Endothelial cell (in vitro differentiated cells): ENCODE data around the gene ISM1. TPM values are rescaled to one million over a fixed set of nuclear protein-coding genes. Genes with fewer than 3 reads are reported as not detected.

Experiments used
- DNase-seq: peaks from one replicate; pipeline ENCODE4 v3.0.0; 2021; ENCODE audit warnings: low spot score
- H3K27ac Mint-ChIP-seq: one replicate; pipeline ENCODE4 v1.8.0; 2021; ENCODE audit warnings: mixed read lengths, inconsistent platforms; ENCODE audit not compliant: unreplicated experiment
- H3K27me3 Mint-ChIP-seq: one replicate; pipeline ENCODE4 v1.8.0; 2021; ENCODE audit warnings: mild to moderate bottlenecking, moderate library complexity, mixed read lengths, inconsistent platforms; ENCODE audit not compliant: unreplicated experiment
- H3K36me3 Mint-ChIP-seq: one replicate; pipeline ENCODE4 v1.8.0; 2021; ENCODE audit warnings: mild to moderate bottlenecking, low read depth, mixed read lengths, inconsistent platforms; ENCODE audit not compliant: unreplicated experiment
- H3K4me1 Mint-ChIP-seq: one replicate; pipeline ENCODE4 v1.8.0; 2021; ENCODE audit warnings: mild to moderate bottlenecking, mixed read lengths, inconsistent platforms; ENCODE audit not compliant: unreplicated experiment
- H3K4me3 Mint-ChIP-seq: one replicate; pipeline ENCODE4 v1.8.0; 2021; ENCODE audit warnings: mild to moderate bottlenecking, mixed read lengths, inconsistent platforms; ENCODE audit not compliant: unreplicated experiment
- H3K9me3 Mint-ChIP-seq: one replicate; pipeline ENCODE4 v1.8.0; 2021; ENCODE audit warnings: mixed read lengths, inconsistent platforms; ENCODE audit not compliant: unreplicated experiment
- total RNA-seq: library from RNA; stranded (reverse); fragmentation: NEBNext Ultra II Directional; extraction: Animal tissue kit (Norgen Biotek cat#: 25700); gene quantifications from one replicate; pipeline ENCODE4 v1.2.1, GENCODE V29; 2021; ENCODE audit not compliant: unreplicated experiment
- TF ChIP-seq, protein P1 (sequence below): fragments of 200-600 bp; sonication (generic); IDR thresholded peaks from one replicate; pipeline ENCODE4 v1.5.0; 2021; ENCODE audit warnings: antibody characterized with exemption; ENCODE audit not compliant: unreplicated experiment

ISM1 gene
- total RNA-seq, 1 donor from 2014 or later = 23.8 TPM

DNA sequence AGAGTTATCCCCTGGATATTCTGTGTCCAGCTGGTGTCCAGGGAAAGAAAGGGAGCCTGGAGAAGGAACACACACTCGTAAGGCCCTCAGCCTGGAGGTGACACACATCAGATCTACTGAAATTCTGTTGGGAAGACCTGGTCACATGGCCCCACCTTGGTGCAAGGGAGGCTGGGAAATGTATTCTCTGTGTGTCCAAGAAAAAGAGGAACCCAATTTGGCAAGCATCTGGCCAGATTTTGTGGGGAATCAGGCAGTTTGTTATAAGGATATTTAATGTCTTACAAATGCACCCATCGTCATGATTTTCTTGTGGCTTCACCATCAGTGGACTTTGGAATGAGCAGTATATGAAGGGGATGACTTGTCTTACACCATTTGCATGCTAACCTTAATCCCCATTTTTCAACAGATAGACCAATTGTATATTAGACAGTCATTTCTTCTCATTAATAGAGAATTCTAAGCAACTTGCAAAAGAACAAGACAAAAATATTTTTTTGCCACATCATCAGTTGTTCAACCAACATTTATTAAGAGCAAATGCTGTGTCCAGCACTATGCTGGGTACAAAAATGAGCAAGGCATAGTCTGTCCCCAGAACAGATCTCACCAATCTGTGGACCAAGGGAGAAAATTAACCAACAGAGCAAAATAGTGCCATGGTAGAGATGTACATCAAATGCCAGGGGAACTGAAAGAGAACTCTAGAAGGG, 59.7 kb downstream of the ISM1 start:
- DNase-seq = no peak
- no peak overlapping the region for H3K27ac Mint-ChIP-seq
- H3K27me3 Mint-ChIP-seq = peaks cover 3% of the 10 kb centered on the region
- no peak overlapping the region for H3K4me3 Mint-ChIP-seq
- TF ChIP-seq, protein P1, sequence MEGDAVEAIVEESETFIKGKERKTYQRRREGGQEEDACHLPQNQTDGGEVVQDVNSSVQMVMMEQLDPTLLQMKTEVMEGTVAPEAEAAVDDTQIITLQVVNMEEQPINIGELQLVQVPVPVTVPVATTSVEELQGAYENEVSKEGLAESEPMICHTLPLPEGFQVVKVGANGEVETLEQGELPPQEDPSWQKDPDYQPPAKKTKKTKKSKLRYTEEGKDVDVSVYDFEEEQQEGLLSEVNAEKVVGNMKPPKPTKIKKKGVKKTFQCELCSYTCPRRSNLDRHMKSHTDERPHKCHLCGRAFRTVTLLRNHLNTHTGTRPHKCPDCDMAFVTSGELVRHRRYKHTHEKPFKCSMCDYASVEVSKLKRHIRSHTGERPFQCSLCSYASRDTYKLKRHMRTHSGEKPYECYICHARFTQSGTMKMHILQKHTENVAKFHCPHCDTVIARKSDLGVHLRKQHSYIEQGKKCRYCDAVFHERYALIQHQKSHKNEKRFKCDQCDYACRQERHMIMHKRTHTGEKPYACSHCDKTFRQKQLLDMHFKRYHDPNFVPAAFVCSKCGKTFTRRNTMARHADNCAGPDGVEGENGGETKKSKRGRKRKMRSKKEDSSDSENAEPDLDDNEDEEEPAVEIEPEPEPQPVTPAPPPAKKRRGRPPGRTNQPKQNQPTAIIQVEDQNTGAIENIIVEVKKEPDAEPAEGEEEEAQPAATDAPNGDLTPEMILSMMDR = no peak
- peaks cover 8% of the 10 kb centered on the region for H3K4me1 Mint-ChIP-seq
- H3K9me3 Mint-ChIP-seq = no peaks in the 10 kb centered on the region
- H3K36me3 Mint-ChIP-seq = peaks cover 34% of the 10 kb centered on the region

DNA sequence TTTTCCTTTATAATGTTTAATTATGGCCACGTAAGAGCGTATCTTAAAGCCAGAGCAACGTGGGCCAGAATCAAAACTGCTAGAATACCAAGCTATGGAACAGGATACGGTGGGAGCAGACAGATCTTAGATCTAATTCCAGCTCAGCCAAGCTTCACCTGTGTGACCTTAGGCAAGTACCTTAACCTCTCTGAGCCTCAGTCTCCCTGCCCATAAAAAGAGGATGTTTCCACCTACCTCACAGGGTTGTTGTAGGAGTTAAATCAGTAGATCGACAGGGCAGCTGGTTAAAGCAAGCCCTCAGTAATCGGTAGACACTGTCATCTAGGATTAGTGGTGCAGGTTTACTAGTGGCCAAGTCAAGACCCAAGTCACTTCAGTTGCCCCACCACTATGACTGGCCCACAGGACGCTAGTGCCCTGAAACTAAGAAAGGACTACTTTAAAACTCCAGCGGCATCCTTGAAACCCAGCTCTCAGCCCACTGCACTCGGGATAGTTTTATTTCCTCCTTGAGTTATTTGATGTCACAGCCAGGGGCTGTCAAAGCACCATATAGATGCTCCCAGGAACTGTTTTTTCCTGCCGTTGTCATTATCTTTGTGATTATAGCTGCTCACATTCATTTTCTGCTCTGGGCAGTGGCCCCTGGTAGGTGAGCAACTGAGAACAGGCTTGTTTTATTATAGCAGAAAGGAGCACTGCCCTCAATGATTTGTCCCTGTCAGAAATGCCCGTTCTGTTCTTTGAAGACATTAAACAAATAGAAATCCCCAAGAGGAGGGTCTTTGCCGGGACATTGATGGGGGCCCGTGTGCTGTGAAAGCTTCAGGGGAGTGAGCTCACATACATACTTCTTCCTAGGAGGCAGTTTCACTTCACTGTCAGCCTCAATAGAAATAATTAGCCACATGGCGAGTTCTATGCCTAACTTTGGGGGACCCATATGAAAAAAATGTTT, 63.1 kb downstream of the ISM1 start:
- TF ChIP-seq, protein P1 = no peak
- peaks cover 3% of the 10 kb centered on the region for H3K27me3 Mint-ChIP-seq
- peaks cover 8% of the 10 kb centered on the region for H3K4me1 Mint-ChIP-seq
- peaks cover 24% of the 10 kb centered on the region for H3K36me3 Mint-ChIP-seq
- H3K27ac Mint-ChIP-seq = no peak overlapping the region
- DNase-seq = no peak
- no peak overlapping the region for H3K4me3 Mint-ChIP-seq
- no peaks in the 10 kb centered on the region for H3K9me3 Mint-ChIP-seq

DNA sequence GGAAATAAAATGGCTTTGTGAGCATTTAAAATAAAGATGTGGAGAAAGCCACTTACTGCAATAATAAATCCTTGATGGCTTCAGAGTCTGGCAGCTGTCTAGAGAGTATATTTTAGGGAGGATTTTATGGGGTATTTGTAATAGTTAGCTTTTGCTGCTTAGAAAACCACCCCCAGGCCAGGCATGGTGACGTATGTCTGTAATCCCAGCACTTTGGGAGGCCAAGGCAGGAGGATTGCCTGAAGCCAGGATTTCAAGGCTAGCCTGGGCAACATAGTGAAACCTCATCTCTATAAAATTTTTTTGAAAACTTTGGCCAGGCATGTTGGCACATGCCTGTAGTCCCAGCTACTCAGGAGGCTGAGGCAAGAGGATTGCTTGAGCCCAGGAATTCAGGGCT, 63.8 kb downstream of the ISM1 start:
- H3K9me3 Mint-ChIP-seq = no peaks in the 10 kb centered on the region
- no peak overlapping the region for H3K4me3 Mint-ChIP-seq
- H3K27ac Mint-ChIP-seq = no peak overlapping the region
- peaks cover 13% of the 10 kb centered on the region for H3K4me1 Mint-ChIP-seq
- peaks cover 3% of the 10 kb centered on the region for H3K27me3 Mint-ChIP-seq
- peaks cover 29% of the 10 kb centered on the region for H3K36me3 Mint-ChIP-seq
- TF ChIP-seq, protein P1 = no peak
- DNase-seq = no peak

DNA sequence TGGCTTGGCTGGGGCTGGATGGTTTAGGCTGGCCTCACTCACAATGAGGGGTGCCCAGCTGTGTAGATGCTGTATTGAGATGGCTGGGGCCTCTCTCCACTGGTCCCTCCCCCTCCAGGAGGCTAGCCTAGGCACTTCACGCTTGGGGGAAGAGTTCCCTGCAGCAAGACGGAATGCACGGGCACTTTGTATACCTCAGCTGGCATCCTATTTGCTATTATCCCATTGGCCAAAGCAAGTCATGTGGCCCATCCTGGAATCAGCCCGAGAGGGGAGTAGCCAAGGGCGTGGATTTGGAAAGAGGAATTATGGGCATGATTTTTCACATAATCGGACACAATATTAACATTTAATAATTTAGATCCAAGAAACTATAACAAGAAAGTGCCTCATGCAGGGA, 64.3 kb downstream of the ISM1 start:
- no peak overlapping the region for H3K27ac Mint-ChIP-seq
- TF ChIP-seq, protein P1 = no peak
- H3K27me3 Mint-ChIP-seq = peaks cover 3% of the 10 kb centered on the region
- no peak for DNase-seq
- H3K4me1 Mint-ChIP-seq = peaks cover 16% of the 10 kb centered on the region
- H3K36me3 Mint-ChIP-seq = peaks cover 32% of the 10 kb centered on the region
- no peak overlapping the region for H3K4me3 Mint-ChIP-seq
- no peaks in the 10 kb centered on the region for H3K9me3 Mint-ChIP-seq
